ENCODE measurements around the gene CHL1. TPM values are rescaled to one million over a fixed set of nuclear protein-coding genes. Genes with fewer than 3 reads are reported as not detected.
"Not testable (repeated sequence)": the region's sequence is repeated elsewhere in the genome, so short reads cannot be mapped to it uniquely, and the experiment has no call there.

The CHL1 gene
- total RNA-seq, 1 donor from 2014 or later: 0.26 TPM

GRCh38 chr3:356952-357351 is 160.4 kb downstream of the CHL1 start:
- no peak for DNase-seq (ENCODE audit: low read depth)
- Histone ChIP-seq H3K27me3 (ENCODE audit: control insufficient read depth, insufficient read depth, low read length) (no peaks in the 10 kb centered on the region), H3K36me3 (ENCODE audit: control insufficient read depth, insufficient read depth, low read length) (no peaks in the 10 kb centered on the region), H3K4me3 (ENCODE audit: low read depth, low read length) (no peak overlapping the region)
- TF ChIP-seq CTCF (IDR thresholded peaks at IDR 0.05; ENCODE audit: insufficient read depth, low read length, severe bottlenecking): no peak
- no peak for FAIRE-seq

GRCh38 chr3:359672-360071 is 163.1 kb downstream of the CHL1 start:
- Histone ChIP-seq H3K36me3 (ENCODE audit: control insufficient read depth, insufficient read depth, low read length) (no peaks in the 10 kb centered on the region), H3K4me3 (ENCODE audit: low read depth, low read length) (no peak overlapping the region), H3K27me3 (ENCODE audit: control insufficient read depth, insufficient read depth, low read length) (no peaks in the 10 kb centered on the region)
- no peak for DNase-seq (ENCODE audit: low read depth)
- FAIRE-seq: peak; percentile 7
- no peak for TF ChIP-seq CTCF (IDR thresholded peaks at IDR 0.05; ENCODE audit: insufficient read depth, low read length, severe bottlenecking)

- no peaks in the 10 kb centered on the region for H3K36me3 ChIP-seq (ENCODE audit: control insufficient read depth, insufficient read depth, low read length)
- no peak for DNase-seq (ENCODE audit: low read depth)
- no peaks in the 10 kb centered on the region for H3K27me3 ChIP-seq (ENCODE audit: control insufficient read depth, insufficient read depth, low read length)
- TF ChIP-seq CTCF (IDR thresholded peaks at IDR 0.05; ENCODE audit: insufficient read depth, low read length, severe bottlenecking): no peak
- no peak for FAIRE-seq
- H3K4me3 ChIP-seq (ENCODE audit: low read depth, low read length): no peak overlapping the region
Measured at GRCh38 chr3:362681-363338, 166.2 kb downstream of the CHL1 start.

GRCh38 chr3:364287-364686 is 167.7 kb downstream of the CHL1 start:
- no peak for FAIRE-seq
- TF ChIP-seq CTCF (IDR thresholded peaks at IDR 0.05; ENCODE audit: insufficient read depth, low read length, severe bottlenecking): no peak
- H3K36me3 ChIP-seq (ENCODE audit: control insufficient read depth, insufficient read depth, low read length): no peaks in the 10 kb centered on the region
- H3K27me3 ChIP-seq (ENCODE audit: control insufficient read depth, insufficient read depth, low read length): no peaks in the 10 kb centered on the region
- no peak for DNase-seq (ENCODE audit: low read depth)
- H3K4me3 ChIP-seq (ENCODE audit: low read depth, low read length): no peak overlapping the region

GRCh38 chr3:365268-365667 is 168.7 kb downstream of the CHL1 start:
- no peak for DNase-seq (ENCODE audit: low read depth)
- Histone ChIP-seq H3K36me3 (ENCODE audit: control insufficient read depth, insufficient read depth, low read length) (no peaks in the 10 kb centered on the region), H3K4me3 (ENCODE audit: low read depth, low read length) (no peak overlapping the region), H3K27me3 (ENCODE audit: control insufficient read depth, insufficient read depth, low read length) (no peaks in the 10 kb centered on the region)
- TF ChIP-seq CTCF (IDR thresholded peaks at IDR 0.05; ENCODE audit: insufficient read depth, low read length, severe bottlenecking): no peak
- FAIRE-seq: no peak

- not testable (repeated sequence) for FAIRE-seq; DNase-seq (ENCODE audit: low read depth); H3K4me3 ChIP-seq (ENCODE audit: low read depth, low read length); H3K27me3 ChIP-seq (ENCODE audit: control insufficient read depth, insufficient read depth, low read length); H3K36me3 ChIP-seq (ENCODE audit: control insufficient read depth, insufficient read depth, low read length)
Measured at GRCh38 chr3:366253-366652, 169.7 kb downstream of the CHL1 start.

Measured in bronchial epithelial cell (primary cell).